K562 (cell line): Measurements from ENCODE around the gene SYNJ2. TPM values are rescaled to one million over a fixed set of nuclear protein-coding genes. Genes with fewer than 3 reads are reported as not detected.

Experiments used
- CHD4 ChIP-seq: fragments of 200-600 bp; sonication (generic); IDR thresholded peaks from 3 replicates; pipeline ENCODE4 v1.6.1; 2012; ENCODE audit warnings: low read depth, mild to moderate bottlenecking, mixed read lengths, low read length, inconsistent platforms; ENCODE audit not compliant: insufficient read depth, insufficient replicate concordance, poor library complexity, severe bottlenecking
- KDM1A ChIP-seq, 2 experiments: fragments of 450-650 bp; IDR thresholded peaks; 2 replicates each; pipeline ENCODE4 v1.6.1; 2016; ENCODE audit warnings: mild to moderate bottlenecking in 2 of 2
- NR3C1 ChIP-seq: sonication (generic); formaldehyde crosslinking; IDR thresholded peaks from 2 replicates; pipeline ENCODE4 v1.8.1; 2022; ENCODE audit warnings: missing genetic modification reagents
- PHF8 ChIP-seq: fragments of 200-600 bp; sonication (generic); IDR thresholded peaks from 2 replicates; pipeline ENCODE4 v1.6.1; 2012; ENCODE audit warnings: mixed run types, mild to moderate bottlenecking, inconsistent platforms, low read length, moderate library complexity, borderline replicate concordance
- POLR3G ChIP-seq: IDR thresholded peaks from 2 replicates; pipeline ENCODE4 v1.6.1; 2011; ENCODE audit not compliant: insufficient read length, insufficient replicate concordance; ENCODE audit errors: extremely low read depth
- PURB ChIP-seq: sonication (generic); formaldehyde crosslinking; IDR thresholded peaks from 2 replicates; pipeline ENCODE4 v1.9.0; 2021; ENCODE audit warnings: low read depth, mild to moderate bottlenecking, missing genetic modification reagents
- TAF15 ChIP-seq: fragments of 200-400 bp; formaldehyde crosslinking; IDR thresholded peaks from 2 replicates; pipeline ENCODE4 v1.6.1; 2017; ENCODE audit warnings: mild to moderate bottlenecking, low read depth, low read length, moderate library complexity
- polyA plus RNA-seq, 8 experiments: library from polyadenylated mRNA; depleted of rRNA in 4 of 8; stranded (reverse) in 5 of 8; unstranded in 3 of 8; fragments of >200 nt; fragmentation: Nextera tagmentation in 2 of 8; fragmentation: Illumina TruSeq in 1 of 8; extraction: Ambion mirVana in 2 of 8; extraction: Trizol in 1 of 8; gene quantifications; 2 replicates each; pipeline versions ENCODE4 v1.2.1 to v1.2.3, GENCODE V29; 2011 to 2014; ENCODE audit warnings: inconsistent platforms in 1 of 8, missing spikeins in 1 of 8
- total RNA-seq, 7 experiments: library from RNA; depleted of rRNA in 6 of 7; stranded (reverse); fragments of >200 nt in 6 of 7; fragmentation: Illumina TruSeq in 2 of 7; extraction: Trizol in 2 of 7; gene quantifications; 2 replicates each; pipeline versions ENCODE4 v1.2.1 to v1.2.3, GENCODE V29; 2011 to 2021; ENCODE audit warnings: low replicate concordance in 1 of 7
- TF ChIP-seq, protein P1 (sequence below): sonication (generic); formaldehyde crosslinking; IDR thresholded peaks from 2 replicates; pipeline ENCODE4 v1.8.0; 2022; ENCODE audit warnings: mild to moderate bottlenecking, missing genetic modification reagents
- TF ChIP-seq, protein P2 (sequence below): fragments of 450-650 bp; formaldehyde crosslinking; conservative IDR thresholded peaks from 2 replicates; pipeline ENCODE4 v1.4.0; 2022; ENCODE audit warnings: mild to moderate bottlenecking, missing genetic modification characterization
- TF ChIP-seq, protein P3 (sequence below): fragments of 250-450 bp; sonication (Bioruptor Pico); IDR thresholded peaks from 2 replicates; pipeline ENCODE4 v1.5.0; 2021
- TF ChIP-seq, protein P4 (sequence below), 3 experiments: fragments of 200-800 bp in 1 of 3; fragments of 250-450 bp in 1 of 3; fragments of 450-650 bp in 1 of 3; sonication (Bioruptor Pico) in 1 of 3; sonication (Bioruptor generic) in 1 of 3; formaldehyde crosslinking in 1 of 3; IDR thresholded peaks; 2 replicates each; pipeline versions ENCODE4 v1.6.1 to v1.8.0; 2016 to 2022; ENCODE audit warnings: mild to moderate bottlenecking in 2 of 3, missing genetic modification characterization in 2 of 3, missing compliant biosample characterization in 1 of 3, moderate library complexity in 1 of 3
- TF ChIP-seq, protein P5 (sequence below): fragments of 450-650 bp; IDR thresholded peaks from 2 replicates; pipeline ENCODE4 v1.6.1; 2017; ENCODE audit warnings: antibody characterized with exemption, mild to moderate bottlenecking
- TF ChIP-seq, protein P6 (sequence below): fragments of 450-650 bp; IDR thresholded peaks from 2 replicates; pipeline ENCODE4 v1.6.1; 2016; ENCODE audit warnings: low read depth, mild to moderate bottlenecking, moderate library complexity

The SYNJ2 gene
- total and polyA plus RNA-seq, 9 of the 15 experiments (the other 6 are each of a cell fraction or from before 2014, with no cell fraction given), result 3.0 to 27.7 (median 17.8) TPM

GRCh38 chr6:157981395-157982101 lies at the start of gene SYNJ2 (continued):
- TF ChIP-seq, protein P1, sequence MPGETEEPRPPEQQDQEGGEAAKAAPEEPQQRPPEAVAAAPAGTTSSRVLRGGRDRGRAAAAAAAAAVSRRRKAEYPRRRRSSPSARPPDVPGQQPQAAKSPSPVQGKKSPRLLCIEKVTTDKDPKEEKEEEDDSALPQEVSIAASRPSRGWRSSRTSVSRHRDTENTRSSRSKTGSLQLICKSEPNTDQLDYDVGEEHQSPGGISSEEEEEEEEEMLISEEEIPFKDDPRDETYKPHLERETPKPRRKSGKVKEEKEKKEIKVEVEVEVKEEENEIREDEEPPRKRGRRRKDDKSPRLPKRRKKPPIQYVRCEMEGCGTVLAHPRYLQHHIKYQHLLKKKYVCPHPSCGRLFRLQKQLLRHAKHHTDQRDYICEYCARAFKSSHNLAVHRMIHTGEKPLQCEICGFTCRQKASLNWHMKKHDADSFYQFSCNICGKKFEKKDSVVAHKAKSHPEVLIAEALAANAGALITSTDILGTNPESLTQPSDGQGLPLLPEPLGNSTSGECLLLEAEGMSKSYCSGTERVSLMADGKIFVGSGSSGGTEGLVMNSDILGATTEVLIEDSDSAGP (CRISPR knock-in tag), result no peak
- TF ChIP-seq TAF15 (no peak), PHF8 (peak; percentile 79; the same call in 1 of the 2 replicates), KDM1A (IDR thresholded peaks at IDR 0.05) (no peak), POLR3G (no peak), PURB (no peak), NR3C1 (no peak), CHD4 (no peak)
- TF ChIP-seq, protein P2, sequence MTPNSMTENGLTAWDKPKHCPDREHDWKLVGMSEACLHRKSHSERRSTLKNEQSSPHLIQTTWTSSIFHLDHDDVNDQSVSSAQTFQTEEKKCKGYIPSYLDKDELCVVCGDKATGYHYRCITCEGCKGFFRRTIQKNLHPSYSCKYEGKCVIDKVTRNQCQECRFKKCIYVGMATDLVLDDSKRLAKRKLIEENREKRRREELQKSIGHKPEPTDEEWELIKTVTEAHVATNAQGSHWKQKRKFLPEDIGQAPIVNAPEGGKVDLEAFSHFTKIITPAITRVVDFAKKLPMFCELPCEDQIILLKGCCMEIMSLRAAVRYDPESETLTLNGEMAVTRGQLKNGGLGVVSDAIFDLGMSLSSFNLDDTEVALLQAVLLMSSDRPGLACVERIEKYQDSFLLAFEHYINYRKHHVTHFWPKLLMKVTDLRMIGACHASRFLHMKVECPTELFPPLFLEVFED (CRISPR knock-in tag), result no peak
- TF ChIP-seq, protein P3, sequence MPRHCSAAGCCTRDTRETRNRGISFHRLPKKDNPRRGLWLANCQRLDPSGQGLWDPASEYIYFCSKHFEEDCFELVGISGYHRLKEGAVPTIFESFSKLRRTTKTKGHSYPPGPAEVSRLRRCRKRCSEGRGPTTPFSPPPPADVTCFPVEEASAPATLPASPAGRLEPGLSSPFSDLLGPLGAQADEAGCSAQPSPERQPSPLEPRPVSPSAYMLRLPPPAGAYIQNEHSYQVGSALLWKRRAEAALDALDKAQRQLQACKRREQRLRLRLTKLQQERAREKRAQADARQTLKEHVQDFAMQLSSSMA (CRISPR knock-in tag), result no peak
- TF ChIP-seq, protein P4, sequence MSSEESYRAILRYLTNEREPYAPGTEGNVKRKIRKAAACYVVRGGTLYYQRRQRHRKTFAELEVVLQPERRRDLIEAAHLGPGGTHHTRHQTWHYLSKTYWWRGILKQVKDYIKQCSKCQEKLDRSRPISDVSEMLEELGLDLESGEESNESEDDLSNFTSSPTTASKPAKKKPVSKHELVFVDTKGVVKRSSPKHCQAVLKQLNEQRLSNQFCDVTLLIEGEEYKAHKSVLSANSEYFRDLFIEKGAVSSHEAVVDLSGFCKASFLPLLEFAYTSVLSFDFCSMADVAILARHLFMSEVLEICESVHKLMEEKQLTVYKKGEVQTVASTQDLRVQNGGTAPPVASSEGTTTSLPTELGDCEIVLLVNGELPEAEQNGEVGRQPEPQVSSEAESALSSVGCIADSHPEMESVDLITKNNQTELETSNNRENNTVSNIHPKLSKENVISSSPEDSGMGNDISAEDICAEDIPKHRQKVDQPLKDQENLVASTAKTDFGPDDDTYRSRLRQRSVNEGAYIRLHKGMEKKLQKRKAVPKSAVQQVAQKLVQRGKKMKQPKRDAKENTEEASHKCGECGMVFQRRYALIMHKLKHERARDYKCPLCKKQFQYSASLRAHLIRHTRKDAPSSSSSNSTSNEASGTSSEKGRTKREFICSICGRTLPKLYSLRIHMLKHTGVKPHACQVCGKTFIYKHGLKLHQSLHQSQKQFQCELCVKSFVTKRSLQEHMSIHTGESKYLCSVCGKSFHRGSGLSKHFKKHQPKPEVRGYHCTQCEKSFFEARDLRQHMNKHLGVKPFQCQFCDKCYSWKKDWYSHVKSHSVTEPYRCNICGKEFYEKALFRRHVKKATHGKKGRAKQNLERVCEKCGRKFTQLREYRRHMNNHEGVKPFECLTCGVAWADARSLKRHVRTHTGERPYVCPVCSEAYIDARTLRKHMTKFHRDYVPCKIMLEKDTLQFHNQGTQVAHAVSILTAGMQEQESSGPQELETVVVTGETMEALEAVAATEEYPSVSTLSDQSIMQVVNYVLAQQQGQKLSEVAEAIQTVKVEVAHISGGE (CRISPR knock-in tag; IDR thresholded peaks at IDR 0.05), result peak in 1 of 3 experiments; percentile 55; a peak in 1 of 6 replicates
- TF ChIP-seq, protein P5, sequence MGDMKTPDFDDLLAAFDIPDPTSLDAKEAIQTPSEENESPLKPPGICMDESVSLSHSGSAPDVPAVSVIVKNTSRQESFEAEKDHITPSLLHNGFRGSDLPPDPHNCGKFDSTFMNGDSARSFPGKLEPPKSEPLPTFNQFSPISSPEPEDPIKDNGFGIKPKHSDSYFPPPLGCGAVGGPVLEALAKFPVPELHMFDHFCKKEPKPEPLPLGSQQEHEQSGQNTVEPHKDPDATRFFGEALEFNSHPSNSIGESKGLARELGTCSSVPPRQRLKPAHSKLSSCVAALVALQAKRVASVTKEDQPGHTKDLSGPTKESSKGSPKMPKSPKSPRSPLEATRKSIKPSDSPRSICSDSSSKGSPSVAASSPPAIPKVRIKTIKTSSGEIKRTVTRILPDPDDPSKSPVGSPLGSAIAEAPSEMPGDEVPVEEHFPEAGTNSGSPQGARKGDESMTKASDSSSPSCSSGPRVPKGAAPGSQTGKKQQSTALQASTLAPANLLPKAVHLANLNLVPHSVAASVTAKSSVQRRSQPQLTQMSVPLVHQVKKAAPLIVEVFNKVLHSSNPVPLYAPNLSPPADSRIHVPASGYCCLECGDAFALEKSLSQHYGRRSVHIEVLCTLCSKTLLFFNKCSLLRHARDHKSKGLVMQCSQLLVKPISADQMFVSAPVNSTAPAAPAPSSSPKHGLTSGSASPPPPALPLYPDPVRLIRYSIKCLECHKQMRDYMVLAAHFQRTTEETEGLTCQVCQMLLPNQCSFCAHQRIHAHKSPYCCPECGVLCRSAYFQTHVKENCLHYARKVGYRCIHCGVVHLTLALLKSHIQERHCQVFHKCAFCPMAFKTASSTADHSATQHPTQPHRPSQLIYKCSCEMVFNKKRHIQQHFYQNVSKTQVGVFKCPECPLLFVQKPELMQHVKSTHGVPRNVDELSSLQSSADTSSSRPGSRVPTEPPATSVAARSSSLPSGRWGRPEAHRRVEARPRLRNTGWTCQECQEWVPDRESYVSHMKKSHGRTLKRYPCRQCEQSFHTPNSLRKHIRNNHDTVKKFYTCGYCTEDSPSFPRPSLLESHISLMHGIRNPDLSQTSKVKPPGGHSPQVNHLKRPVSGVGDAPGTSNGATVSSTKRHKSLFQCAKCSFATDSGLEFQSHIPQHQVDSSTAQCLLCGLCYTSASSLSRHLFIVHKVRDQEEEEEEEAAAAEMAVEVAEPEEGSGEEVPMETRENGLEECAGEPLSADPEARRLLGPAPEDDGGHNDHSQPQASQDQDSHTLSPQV, result peak; percentile 53; the same call in 1 of the 2 replicates
- TF ChIP-seq, protein P6, sequence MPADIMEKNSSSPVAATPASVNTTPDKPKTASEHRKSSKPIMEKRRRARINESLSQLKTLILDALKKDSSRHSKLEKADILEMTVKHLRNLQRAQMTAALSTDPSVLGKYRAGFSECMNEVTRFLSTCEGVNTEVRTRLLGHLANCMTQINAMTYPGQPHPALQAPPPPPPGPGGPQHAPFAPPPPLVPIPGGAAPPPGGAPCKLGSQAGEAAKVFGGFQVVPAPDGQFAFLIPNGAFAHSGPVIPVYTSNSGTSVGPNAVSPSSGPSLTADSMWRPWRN, result no peak
